Colon (tissue), 2 donors: ENCODE data around the gene AOPEP.

Source experiments
- FAIRE-seq: peaks from 2 replicates; lab custom pipeline; 2012; peaks lifted over from hg19 to GRCh38; lab: Jason Lieb, UNC
- donor health status: control.
- donor health status: control.

Gene AOPEP

DNA sequence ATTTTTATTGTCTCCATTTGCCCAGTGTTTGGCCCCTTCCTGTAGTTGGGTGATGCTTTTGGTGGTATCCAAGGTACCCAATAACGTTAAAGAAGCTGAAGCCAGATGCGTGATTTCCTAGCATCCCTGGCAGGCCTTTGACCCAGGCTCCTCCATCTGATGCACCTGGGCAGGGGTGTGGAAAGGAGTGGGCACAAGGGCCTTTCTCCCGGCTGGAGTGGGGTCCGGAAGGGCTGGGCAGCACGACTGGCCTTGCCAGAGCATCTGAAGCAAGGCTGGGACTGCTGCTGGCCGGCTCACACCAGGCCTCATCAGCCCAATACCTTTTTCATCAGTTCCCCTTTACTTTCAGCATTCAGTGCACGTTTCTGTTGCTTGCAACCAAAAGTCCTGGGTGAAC is 370.8 kb downstream of the AOPEP start:
- FAIRE-seq = no peak

- no peak for FAIRE-seq
These were observed 372.0 kb downstream of the AOPEP start for GRCh38 chr9:95098391-95098921.

GRCh38 chr9:95099321-95100070 is 373.0 kb downstream of the AOPEP start:
- FAIRE-seq = no peak

GRCh38 chr9:95100071-95100627 is 373.6 kb downstream of the AOPEP start:
- no peak for FAIRE-seq

GRCh38 chr9:95101326-95101725 is 374.8 kb downstream of the AOPEP start:
- no peak for FAIRE-seq

DNA sequence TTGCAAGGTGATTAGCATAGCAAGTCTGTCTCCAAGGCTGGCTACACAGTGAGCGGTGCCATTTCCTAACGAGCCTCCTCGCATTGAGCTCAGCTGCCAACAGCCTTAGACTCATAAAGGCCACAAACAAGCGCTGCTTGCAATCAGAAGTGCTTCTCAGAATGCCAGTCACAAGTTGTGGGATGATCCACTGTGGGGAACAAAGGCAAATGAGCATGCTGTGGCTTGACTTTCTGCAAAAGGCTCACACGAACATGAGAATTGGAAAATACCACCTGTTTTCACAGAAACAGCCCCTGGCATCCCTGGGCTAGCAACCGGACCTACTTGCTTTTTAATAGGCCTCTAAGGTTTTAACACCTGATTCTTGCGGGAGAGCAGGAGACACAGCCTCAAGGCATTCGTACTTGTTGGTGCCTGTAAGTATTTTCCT is 375.5 kb downstream of the AOPEP start:
- FAIRE-seq = no peak

DNA sequence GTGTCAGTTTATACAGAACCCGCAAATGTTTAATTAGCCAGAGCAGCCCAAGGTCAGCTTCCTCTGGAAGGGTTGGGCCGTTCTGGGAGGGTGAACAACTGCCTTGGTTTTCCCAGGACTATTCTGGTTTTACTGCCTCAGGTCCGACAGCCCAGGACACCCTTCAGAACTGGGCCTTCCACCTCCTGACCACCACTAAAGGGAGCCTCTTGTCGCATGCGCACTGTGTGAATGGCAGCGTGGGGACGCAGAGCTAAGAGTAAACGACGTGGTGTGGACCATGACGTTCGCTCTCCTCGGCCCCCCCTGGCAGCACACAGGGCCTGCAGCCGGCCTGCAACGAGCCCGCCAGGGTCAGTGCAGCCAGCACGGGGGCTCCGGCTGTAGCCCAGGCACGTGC is 376.1 kb downstream of the AOPEP start:
- no peak for FAIRE-seq

DNA sequence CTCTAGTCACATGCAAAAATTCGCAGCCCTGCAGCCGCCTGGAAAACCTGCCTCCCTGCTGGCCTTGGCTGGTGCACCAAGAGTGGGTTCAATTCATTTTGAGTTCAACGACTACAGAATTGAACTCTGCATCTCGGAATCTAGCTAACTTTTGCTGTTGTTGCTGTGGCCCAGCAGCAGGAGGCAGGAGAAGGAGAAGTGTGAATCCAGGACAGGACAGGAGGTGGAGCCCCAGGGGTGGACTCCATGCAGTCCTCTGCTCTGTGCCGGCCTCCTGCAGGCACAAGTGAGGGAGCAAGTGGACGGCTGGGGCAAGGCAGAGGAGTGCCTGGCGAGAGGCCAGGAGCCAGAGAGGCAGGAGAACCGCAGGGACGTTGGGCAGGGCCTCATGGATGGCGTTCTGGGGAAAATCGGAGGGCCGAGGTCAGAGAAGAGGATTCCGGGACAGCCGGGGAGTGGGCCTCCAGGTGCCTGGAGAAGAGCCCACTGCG is 376.8 kb downstream of the AOPEP start:
- FAIRE-seq = no peak

- FAIRE-seq = no peak
These were observed 377.5 kb downstream of the AOPEP start for GRCh38 chr9:95103871-95104580.

DNA sequence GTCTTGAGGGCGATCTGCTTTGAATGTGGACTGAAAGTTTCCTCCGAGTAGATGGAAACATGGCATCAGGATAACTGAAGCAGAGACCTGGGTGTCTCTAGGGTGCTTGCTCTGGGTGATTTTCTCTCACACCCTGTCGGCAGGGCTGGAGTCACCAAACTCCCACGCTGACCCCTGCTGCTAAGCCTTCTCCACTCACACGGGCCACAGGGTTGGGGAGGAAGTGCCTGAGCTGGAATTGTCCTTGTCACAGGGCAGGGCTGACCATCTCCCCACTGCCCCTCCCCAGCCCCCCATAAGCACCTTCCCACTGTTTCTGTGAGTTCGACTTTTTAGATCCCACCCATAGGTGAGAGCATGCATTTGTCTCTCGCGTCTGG is 378.1 kb downstream of the AOPEP start:
- no peak for FAIRE-seq

DNA sequence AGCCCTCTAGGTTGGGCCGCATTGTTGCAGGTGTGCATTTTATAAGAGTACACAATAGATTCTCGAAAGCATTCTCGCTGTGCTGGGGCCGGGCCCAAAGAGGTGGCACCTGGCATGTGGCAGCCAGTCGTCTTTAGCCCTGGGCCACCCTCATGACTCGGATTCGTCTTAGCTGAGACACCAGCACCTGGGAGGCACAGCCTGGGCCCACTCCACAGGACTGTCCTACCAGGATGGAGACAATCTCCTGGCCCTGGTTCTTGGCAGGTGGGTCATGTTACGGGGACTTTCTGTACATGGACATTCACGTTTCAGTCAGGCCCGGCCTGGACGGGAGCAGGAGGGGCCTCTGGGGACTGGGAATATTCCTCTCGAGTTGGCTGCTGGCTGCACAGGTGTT is 378.5 kb downstream of the AOPEP start:
- no peak for FAIRE-seq

DNA sequence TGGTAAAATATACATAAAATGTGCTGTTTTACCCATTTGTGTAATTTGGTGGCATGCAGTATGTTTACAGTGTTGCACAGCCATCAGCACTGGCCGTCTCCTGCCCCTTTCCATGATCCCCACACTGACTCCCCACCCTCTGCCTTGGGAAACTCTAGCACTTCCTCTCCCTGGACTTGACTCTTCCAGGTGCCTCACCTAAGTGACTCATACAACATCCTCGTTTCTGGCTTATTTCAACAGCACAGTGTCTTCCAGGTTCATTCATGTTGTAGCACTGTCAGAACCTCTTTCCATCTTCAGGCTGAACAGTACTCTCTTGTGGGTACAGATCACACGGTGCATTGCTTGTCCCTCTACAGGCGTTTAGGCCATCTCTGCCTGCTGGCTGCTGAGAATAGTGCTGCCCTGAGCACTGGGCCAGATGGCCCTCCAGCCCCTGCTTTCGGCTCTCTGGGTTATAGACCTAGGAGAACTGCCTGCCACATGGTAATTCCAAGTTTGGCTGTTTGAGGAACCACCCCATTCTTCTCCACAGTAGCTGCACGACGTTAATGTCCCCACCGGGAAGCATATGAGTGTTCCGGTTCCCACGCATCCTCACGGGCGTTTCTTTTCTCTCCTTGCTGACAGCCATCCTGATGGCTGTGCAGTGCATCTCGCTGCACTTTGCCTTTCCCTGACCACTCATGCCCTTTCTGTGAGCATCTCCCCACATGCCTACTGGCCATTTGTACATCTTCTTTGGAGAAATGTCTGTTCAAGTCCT is 379.2 kb downstream of the AOPEP start:
- FAIRE-seq = no peak

DNA sequence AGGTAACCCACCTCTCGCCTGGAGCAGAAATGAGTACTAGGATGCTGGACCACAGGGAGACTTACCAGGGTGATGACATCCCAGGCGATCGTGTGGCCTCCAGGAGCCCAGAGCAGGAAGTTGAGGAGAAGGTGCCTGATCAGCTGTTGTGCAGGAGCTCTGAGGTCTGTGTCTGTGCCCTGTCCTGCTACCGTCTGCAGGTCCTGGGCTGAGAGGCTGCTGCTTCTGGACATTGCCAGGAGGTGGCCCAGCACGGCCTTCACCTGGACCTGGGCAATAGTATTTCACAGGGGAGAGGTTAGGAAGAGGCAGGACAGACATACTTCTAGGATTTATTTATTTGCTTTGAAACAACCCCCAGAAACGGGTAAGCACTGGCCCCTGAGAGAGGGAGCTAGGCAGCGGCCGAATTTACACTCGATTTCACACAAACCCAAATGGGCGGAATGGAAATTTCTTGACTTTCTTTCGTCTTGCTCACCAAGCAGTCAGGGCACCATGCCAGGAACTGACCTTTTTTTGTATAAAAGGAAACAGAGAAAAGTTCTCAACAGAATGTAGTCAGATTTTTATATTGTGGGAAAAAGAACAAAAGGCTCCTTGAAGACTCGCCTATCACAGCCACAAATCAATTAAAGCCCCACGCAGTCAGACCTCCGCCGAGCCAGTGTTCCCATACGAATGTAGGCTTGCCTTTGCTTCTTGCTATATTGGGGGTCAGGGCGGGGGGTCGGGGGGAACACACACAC is 380.7 kb downstream of the AOPEP start:
- no peak for FAIRE-seq

DNA sequence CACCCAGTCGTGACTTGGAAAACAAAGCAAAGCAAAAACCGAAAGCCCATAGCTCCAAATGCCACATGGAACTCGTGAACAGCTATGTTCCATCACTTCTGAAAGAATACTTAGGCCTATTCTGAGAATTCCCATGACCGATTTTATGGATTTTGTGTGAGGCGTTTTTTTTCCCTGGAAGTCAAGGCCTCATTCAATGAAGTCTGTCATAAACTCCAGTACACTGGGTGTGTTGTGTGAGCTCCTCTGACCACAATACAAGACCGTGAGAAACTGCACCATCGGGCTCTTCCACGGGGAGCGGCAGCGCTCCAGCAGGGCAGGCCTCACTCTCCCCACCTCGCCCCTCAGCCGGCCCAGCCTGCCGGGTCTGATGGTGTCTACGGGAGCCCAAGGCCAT is 381.5 kb downstream of the AOPEP start:
- no peak for FAIRE-seq

DNA sequence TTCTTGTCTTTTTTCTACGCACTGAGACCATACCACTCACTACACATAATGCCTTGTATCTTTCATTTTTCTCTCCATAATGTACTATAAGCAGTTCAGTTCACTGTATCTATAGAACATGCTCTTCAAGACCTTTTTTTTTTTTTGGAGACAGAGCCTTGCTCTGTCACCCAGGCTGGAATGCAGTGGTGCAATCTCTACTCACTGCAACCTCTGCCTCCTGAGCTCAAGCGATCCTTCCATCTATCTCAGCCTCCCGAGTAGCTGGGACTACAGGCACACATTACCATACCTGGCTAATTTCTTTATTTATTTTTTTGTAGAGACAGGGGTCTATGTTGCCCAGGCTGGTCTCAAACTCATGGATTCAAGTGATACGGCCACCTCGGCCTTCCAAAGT is 382.3 kb downstream of the AOPEP start:
- no peak for FAIRE-seq

DNA sequence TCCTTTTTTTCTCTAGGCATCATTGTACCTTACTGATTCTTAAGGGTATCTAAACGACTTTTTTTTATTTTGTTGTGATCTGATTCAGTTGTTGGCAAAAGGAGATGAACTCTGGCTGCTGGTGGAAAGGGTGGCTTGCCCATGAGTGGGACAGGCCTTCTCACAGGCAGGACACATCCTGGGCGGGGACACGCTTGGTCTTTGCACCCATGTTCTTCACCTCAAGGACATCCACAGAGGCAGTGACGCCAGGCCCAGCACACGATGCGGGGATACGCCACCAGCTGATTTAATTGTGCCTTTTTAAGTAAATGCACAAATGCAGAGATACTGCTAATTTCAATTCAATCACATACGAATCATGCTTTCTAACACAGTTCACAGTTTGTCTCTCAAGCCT is 383.0 kb downstream of the AOPEP start:
- FAIRE-seq = no peak

GRCh38 chr9:95110921-95111525 is 384.5 kb downstream of the AOPEP start:
- FAIRE-seq = no peak

DNA sequence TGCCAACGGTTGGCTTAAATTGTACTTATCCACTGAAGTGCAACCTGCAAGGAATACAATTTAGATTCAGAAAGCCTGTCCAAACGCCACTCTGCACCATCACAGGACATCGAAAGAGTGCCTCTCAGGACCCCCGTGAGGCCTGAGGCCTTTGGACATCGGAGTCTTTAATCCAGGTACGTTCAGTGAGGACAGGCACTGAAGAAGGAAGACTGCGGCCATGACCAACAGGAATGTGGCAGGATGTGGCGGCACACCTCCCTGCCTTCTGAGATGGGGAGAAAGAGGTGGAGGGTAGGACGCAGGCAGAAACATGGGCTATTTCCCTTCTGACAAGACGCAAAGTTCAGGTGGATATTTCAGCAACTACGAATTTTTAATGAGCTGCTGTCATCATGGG is 385.2 kb downstream of the AOPEP start:
- FAIRE-seq = no peak

DNA sequence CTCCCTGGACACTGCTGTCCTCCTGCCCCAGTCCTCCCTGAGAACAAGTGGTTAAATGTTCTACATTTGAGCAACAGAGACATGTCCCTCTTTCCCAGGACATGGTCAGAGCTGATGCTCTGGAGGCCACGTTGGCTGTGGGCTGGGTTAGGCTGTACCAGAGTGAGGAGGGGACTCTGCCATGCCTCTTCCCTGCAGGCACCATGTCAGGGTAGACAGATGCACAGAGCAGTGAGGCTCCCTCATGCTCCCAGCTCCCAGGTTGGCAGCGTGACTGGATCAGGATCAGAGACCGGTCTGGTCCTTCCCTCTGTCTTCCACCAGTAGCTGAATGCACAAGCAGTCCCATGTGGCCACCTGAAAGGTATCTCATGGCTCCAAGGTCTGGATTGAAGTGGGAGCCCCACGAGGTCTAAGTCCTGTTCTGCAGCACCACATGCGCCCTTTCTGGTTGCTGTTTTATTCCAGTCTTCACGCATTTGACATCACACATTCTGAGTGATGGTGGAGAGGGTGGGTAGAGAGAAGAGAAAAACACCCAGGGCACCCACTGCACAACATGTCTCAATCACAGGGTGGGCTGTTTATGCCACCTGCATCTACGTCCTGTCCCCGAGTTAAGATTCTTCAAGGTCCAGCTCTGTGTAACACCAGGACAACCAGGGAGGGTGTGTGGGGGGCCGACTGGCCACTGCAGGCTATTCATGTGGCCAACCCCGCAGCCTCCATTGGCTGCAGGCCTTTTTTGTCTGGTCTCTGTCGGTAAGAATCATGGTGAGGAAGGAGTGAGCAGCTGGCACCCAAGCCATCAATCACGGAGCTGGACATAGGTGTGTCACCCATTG is 386.2 kb downstream of the AOPEP start:
- no peak for FAIRE-seq

- no peak for FAIRE-seq
These were observed 388.6 kb downstream of the AOPEP start for GRCh38 chr9:95115104-95115503.
